Activated CD4-positive, alpha-beta T cell treated with anti-CD3 and anti-CD28 coated beads, Interleukin-2, amount 10 ng/mL, durations not matched to agents 24 days and 14 days (primary cell): Measurements from ENCODE around the gene IZUMO4. TPM values are rescaled to one million over a fixed set of nuclear protein-coding genes. Genes with fewer than 3 reads are reported as not detected.
"Not testable (repeated sequence)": the region's sequence is repeated elsewhere in the genome, so short reads cannot be mapped to it uniquely, and the experiment has no call there.

ENCODE experiments used
- DNase-seq: peaks from one replicate; pipeline ENCODE4 v3.0.0; 2022
- H3K27ac Mint-ChIP-seq: one replicate; pipeline ENCODE4 v1.8.0; 2022; ENCODE audit warnings: mild to moderate bottlenecking, mixed read lengths
- H3K27me3 Mint-ChIP-seq: one replicate; pipeline ENCODE4 v1.8.0; 2022; ENCODE audit warnings: mixed read lengths
- H3K36me3 Mint-ChIP-seq: one replicate; pipeline ENCODE4 v1.8.0; 2022; ENCODE audit warnings: low read depth, mild to moderate bottlenecking, mixed read lengths
- H3K4me1 Mint-ChIP-seq: one replicate; pipeline ENCODE4 v1.8.0; 2021; ENCODE audit warnings: mixed read lengths
- H3K4me3 Mint-ChIP-seq: one replicate; pipeline ENCODE4 v1.8.0; 2022; ENCODE audit warnings: mild to moderate bottlenecking, moderate library complexity, mixed read lengths
- H3K9me3 Mint-ChIP-seq: one replicate; pipeline ENCODE4 v1.8.0; 2021; ENCODE audit warnings: mixed read lengths
- intact Hi-C: fragments of 100-400 bp; cut with micrococcal nuclease; formaldehyde crosslinking; loops from one replicate; pipeline ENCODE4 v1.15.1; 2023
- total RNA-seq: library from RNA; stranded (reverse); gene quantifications from 2 replicates; pipeline ENCODE4 v1.2.3, GENCODE V29; 2022

The IZUMO4 gene
- total RNA-seq, 1 donor from 2014 or later: 10.0 TPM

- Mint-ChIP-seq H3K27ac (no peak overlapping the region), H3K9me3 (no peaks in the 10 kb centered on the region), H3K27me3 (no peaks in the 10 kb centered on the region), H3K36me3 (peaks cover 40% of the 10 kb centered on the region), H3K4me3 (no peak overlapping the region), H3K4me1 (no peaks in the 10 kb centered on the region)
- intact Hi-C loops: no loop called here
- peak; percentile 76 for DNase-seq
These were observed 27.1 kb downstream of the IZUMO4 start for GRCh38 chr19:2123682-2124387.

DNA sequence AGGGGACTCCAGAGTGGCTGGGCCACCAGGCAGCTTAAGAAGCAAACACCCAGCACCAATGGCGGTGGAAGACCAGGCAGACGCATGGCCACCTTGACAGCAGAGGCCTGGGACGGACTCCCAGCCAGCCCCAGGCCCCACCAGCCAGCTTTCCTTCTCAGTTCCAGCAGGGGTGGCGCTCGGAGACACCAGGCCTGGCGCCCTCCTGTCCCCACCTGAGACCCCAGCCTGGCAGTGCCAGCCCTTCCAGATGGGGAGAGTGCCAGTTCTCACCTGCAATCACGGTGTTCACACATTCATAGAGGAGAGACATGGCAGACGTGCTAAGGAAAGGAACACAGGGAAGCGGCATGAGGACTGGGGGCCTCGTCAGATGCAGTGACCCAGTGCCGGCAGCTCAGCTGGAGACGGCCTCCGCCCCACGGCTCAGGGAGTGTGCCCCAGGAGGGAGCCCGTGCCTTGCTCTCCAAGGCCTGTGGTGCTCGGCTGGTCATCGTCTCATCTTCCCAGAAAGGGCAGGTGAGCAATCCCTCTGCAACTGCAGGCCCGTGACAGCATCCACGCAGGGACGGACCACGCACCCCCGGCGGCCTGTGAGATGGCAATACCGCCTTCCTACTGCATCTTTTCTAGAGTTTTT lies 30.3 kb downstream of the IZUMO4 start:
- intact Hi-C loops: no loop called here
- Mint-ChIP-seq H3K27me3 (no peaks in the 10 kb centered on the region), H3K4me1 (no peaks in the 10 kb centered on the region), H3K4me3 (no peak overlapping the region), H3K27ac (no peak overlapping the region), H3K36me3 (peaks cover 37% of the 10 kb centered on the region), H3K9me3 (no peaks in the 10 kb centered on the region)
- no peak for DNase-seq

DNA sequence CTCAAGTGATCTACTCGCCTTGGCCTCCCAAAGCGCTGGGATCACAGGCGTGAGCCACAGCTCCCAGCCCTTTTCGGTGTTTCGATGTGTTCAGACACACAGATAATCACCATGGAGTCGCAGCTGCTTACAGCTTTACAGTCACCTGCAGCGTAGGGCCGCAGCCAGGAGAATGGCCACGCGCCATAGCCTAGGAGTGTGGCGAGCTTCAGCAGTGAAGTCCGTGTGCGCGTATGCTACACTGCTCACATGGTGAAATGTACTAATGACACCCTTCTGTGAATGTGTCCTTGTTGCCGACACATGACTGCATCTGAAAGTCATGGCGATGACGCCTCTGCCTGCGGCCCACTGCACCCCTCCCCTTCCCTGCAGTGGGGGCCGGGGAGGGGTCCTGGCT lies 31.0 kb downstream of the IZUMO4 start:
- Mint-ChIP-seq H3K9me3 (no peaks in the 10 kb centered on the region), H3K27ac (no peak overlapping the region), H3K27me3 (no peaks in the 10 kb centered on the region), H3K4me3 (no peak overlapping the region), H3K36me3 (peaks cover 39% of the 10 kb centered on the region), H3K4me1 (no peaks in the 10 kb centered on the region)
- no peak for DNase-seq
- intact Hi-C loops: no loop called here

GRCh38 chr19:2128252-2128651 lies 31.5 kb downstream of the IZUMO4 start:
- H3K9me3 Mint-ChIP-seq, H3K4me3 Mint-ChIP-seq, H3K27me3 Mint-ChIP-seq, H3K4me1 Mint-ChIP-seq, intact Hi-C loops, H3K27ac Mint-ChIP-seq, DNase-seq: not testable (repeated sequence)
- peaks cover 40% of the 10 kb centered on the region for H3K36me3 Mint-ChIP-seq

- DNase-seq: no peak
- Mint-ChIP-seq H3K4me3 (no peak overlapping the region), H3K4me1 (no peaks in the 10 kb centered on the region), H3K9me3 (no peaks in the 10 kb centered on the region), H3K36me3 (peaks cover 43% of the 10 kb centered on the region), H3K27me3 (no peaks in the 10 kb centered on the region), H3K27ac (no peak overlapping the region)
- intact Hi-C loops: no loop called here
These were observed 32.3 kb downstream of the IZUMO4 start for GRCh38 chr19:2129022-2129421.

GRCh38 chr19:2129486-2129885 lies 32.8 kb downstream of the IZUMO4 start:
- no peaks in the 10 kb centered on the region for H3K27me3 Mint-ChIP-seq
- intact Hi-C loops: no loop called here
- DNase-seq: no peak
- no peaks in the 10 kb centered on the region for H3K4me1 Mint-ChIP-seq
- H3K4me3 Mint-ChIP-seq: no peak overlapping the region
- H3K9me3 Mint-ChIP-seq: no peaks in the 10 kb centered on the region
- peaks cover 40% of the 10 kb centered on the region for H3K36me3 Mint-ChIP-seq
- H3K27ac Mint-ChIP-seq: no peak overlapping the region

DNA sequence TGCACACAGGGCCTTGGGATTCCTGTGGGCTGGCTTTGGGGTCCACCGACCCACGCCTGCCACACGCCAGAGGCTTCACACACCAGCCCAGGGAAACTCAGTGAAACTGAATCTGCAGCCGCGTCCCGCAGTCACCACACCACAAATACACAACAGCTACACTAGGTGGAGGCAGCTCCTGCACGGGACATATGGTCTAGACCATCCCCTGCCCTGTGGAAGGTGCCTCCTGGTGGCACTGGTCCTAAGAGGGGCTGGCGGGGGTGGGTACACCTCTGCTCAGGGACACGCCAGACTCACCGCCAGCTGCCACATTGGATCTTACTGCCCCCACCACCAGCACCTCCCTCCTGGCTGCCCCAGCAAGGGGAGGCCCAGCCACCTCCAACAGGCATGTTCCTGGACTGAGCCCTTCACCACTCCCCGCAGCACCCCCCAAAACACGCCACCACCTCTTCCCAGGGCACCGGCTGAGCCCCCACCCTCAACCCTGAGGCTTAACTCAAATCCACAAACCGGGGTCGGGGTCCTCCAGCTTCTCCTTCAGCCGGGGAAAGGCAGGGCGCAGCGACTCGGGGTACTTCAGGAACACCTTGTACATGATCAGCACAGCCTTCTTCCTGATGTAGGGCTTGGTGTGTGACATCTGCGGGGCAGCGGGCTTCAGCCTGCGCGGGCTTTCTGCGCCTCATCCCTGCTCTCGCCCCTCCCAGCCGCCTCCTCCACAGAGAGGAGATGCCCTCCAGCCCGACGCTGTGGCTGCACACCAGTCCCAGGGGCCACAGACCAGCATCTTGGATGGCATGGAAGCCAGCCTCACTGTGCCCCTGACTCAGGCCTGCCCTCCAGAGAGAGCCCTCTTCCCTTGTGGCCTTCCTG lies 33.4 kb downstream of the IZUMO4 start:
- no peak for DNase-seq

DNA sequence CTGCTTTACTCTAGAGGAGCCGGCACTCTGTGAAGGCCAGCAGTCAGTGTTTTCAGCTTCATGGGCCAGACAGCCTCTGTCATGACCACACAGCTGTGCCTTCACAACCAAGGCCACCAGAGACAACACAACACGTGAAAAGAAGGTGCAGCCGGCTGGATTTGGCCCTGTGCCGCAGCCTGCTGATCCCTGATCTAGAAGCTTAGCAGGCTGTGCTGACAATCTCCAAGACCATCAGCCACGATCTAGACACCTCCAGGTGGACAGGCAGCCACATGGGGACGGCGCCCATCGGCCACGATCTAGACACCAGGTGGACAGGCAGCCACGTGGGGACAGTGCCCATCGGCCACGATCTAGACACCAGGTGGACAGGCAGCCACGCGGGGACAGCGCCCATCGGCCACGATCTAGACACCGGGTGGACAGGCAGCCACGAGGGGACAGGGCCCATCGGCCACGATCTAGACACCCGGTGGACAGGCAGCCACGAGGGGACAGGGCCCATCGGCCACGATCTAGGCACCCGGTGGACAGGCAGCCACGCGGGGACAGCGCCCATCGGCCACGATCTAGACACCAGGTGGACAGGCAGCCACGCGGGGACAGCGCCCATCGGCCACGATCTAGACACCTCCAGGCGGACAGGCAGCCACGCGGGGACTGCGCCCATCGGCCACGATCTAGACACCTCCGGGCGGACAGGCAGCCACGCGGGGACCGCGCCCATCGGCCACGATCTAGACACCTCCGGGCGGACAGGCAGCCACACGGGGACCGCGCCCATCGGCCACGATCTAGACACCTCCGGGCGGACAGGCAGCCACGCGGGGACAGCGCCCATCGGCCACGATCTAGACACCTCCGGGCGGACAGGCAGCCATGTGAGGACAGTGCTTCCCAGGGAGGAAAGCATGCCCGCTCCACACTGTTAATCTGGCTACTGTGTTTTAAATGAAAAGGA lies 34.6 kb downstream of the IZUMO4 start:
- H3K9me3 Mint-ChIP-seq, intact Hi-C loops, H3K27ac Mint-ChIP-seq, H3K4me1 Mint-ChIP-seq, H3K4me3 Mint-ChIP-seq, DNase-seq, H3K27me3 Mint-ChIP-seq: not testable (repeated sequence)
- peaks cover 35% of the 10 kb centered on the region for H3K36me3 Mint-ChIP-seq

More for the DNA sequence above, 33.4 kb downstream of the IZUMO4 start:
- intact Hi-C loops: no loop called here
- Mint-ChIP-seq H3K36me3 (peaks cover 38% of the 10 kb centered on the region), H3K9me3 (no peaks in the 10 kb centered on the region), H3K4me3 (no peak overlapping the region), H3K4me1 (no peaks in the 10 kb centered on the region), H3K27me3 (no peaks in the 10 kb centered on the region), H3K27ac (no peak overlapping the region)

DNA sequence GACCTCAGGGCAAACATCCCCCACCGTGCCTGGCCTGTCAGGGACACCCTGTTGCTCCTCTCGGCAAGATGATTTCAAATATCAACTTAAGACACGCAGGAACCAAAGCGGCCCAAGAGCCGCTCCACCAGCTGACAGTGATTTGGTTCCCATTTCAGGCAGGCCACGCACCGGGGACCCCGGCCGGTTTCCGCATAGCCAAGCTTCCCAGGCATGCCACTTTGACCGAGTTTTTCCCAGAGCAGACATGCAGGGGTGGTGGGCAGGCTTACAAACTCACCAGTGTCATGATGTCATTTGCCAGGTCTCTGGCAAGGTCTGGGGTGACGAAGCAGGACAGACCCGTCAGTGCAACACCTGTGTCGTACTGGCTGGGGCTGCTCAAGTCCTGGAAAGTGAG lies 35.5 kb downstream of the IZUMO4 start:
- Mint-ChIP-seq H3K27me3 (no peaks in the 10 kb centered on the region), H3K4me3 (no peak overlapping the region), H3K4me1 (no peaks in the 10 kb centered on the region), H3K36me3 (peaks cover 32% of the 10 kb centered on the region), H3K27ac (no peak overlapping the region), H3K9me3 (no peaks in the 10 kb centered on the region)
- DNase-seq: no peak
- intact Hi-C loops: no loop called here

DNA sequence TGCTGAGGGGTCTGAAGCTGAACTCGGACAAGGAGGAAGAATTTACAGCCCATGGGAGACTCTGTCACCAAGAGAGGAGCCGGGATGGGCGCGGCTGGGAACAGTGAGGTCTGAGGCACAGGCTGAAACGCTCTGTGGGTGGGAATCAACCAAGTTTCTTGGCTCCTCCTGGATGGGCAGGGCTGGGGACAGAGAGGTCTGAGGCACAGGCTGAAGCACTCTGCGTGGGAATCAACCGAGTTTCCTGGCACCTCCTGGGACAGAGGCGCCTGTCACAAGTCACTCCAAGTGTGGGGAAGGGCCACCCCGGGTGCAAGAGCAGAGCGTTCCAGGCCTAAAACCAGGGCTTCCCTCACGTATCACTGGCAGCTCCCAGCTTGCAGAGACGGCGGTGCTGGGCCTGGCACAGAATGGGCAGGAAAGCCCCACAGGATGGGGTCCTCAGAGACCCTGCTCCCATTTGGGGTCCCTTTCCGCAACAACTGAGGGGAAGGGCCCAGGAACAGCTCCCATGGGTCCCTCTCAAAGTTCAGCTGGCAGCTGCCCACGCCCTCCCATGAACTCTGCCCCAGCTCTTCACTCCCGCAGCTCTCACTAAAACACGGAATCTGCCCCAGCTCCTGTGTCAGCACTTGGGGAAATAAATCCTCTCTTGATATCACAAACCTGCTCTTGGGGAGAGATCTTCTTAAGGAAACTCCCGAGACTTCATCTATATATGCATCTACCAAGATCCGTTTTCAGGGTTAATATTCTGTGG lies 36.2 kb downstream of the IZUMO4 start:
- no peak overlapping the region for H3K4me3 Mint-ChIP-seq
- H3K4me1 Mint-ChIP-seq: no peaks in the 10 kb centered on the region
- no peaks in the 10 kb centered on the region for H3K27me3 Mint-ChIP-seq
- no peak overlapping the region for H3K27ac Mint-ChIP-seq
- H3K36me3 Mint-ChIP-seq: peaks cover 36% of the 10 kb centered on the region
- intact Hi-C loops: no loop called here
- DNase-seq: no peak
- no peaks in the 10 kb centered on the region for H3K9me3 Mint-ChIP-seq

- no peaks in the 10 kb centered on the region for H3K9me3 Mint-ChIP-seq
- no peak overlapping the region for H3K4me3 Mint-ChIP-seq
- peaks cover 25% of the 10 kb centered on the region for H3K36me3 Mint-ChIP-seq
- no peaks in the 10 kb centered on the region for H3K4me1 Mint-ChIP-seq
- peak overlapping the region; percentile 35 for H3K27ac Mint-ChIP-seq
- no peaks in the 10 kb centered on the region for H3K27me3 Mint-ChIP-seq
- intact Hi-C loops: no loop called here
- DNase-seq: no peak
These were observed 39.0 kb downstream of the IZUMO4 start for GRCh38 chr19:2135474-2136402.

GRCh38 chr19:2136796-2137195 lies 40.1 kb downstream of the IZUMO4 start:
- Mint-ChIP-seq H3K27me3 (no peaks in the 10 kb centered on the region), H3K27ac (no peak overlapping the region), H3K9me3 (no peaks in the 10 kb centered on the region), H3K36me3 (peaks cover 25% of the 10 kb centered on the region), H3K4me3 (no peak overlapping the region), H3K4me1 (no peaks in the 10 kb centered on the region)
- no peak for DNase-seq
- intact Hi-C loops: no loop called here
